Measurements from ENCODE around the gene SVEP1.
"Not testable (repeated sequence)": the region's sequence is repeated elsewhere in the genome, so short reads cannot be mapped to it uniquely, and the experiment has no call there.

SVEP1 gene

DNA sequence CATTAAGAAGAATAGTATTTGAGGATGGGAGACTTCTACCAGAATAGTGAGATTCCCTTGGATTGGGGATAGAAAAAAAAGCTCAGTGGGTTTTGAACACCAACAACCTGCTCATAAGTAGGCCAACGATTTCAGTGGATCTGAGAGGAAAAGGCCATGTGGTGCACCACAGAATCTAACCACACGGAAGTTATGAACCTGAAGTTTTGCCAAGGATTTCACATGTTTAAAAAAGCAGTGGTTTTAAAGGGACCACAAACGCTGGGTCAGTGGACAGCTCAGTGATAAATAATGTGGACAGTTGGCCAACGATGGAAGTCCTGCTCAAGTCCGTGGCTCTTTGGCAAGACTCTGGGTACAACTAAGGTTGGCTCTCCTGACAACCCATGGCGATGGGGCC, 134.6 kb downstream of the SVEP1 start:
- no peak for DNase-seq (ENCODE audit: low spot score)

GRCh38 chr9:110443866-110444220, 135.7 kb downstream of the SVEP1 start:
- no peak for DNase-seq (ENCODE audit: low spot score)

DNA sequence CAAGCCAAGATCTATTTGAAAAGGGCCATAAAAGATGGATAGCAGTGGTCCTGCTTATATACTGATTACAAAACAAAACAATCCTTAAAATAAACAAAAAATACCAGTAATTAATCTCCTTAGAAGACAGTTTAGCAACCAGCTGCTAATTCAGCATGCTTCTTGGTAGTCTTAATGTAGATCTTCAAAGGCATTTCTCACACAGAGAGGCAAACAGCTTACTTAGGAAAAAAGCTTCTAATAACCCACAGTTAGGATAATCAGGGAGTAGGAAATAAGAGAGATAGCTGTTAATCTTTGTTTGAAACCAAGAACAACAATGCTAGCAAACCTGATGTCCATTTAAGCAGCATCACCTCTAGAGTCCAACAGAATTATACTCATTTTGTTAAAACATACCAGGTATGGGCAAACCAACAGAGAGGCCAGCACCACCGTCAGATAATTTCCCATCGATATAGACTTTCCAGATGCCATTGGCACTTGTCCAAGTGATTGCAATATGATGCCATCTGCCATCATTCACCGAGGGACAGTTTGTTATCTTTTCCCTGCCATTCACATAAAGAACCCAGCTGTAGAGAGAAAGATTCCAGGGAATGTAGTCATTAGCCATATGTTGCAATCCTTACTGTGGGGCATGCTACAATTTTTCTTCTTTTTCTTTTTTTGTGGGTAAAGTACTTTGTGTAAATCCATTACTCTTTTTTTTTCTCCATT, 136.2 kb downstream of the SVEP1 start:
- DNase-seq (ENCODE audit: low spot score) = peak; percentile 34

GRCh38 chr9:110440796-110441195, 138.7 kb downstream of the SVEP1 start:
- no peak for DNase-seq (ENCODE audit: low spot score)

DNA sequence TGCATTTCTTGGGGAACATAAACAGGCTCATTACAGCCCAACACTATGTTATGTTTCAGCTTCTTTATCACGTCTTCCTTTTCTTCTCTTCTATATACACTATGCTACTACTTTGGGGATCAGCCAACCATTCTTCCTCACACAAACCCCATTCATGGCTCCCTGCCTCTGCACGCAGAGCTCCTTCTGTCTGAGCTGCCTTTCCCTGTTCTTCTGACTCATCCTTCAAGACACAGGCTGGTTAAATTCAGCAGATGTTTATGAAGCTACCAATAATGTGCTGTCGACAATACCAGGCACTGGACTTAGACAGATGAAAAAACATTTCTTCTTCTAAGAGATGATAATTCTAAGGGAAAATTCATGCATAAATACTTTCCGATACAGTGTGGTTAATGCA, 139.4 kb downstream of the SVEP1 start:
- DNase-seq (ENCODE audit: low spot score) = peak; percentile 17

DNA sequence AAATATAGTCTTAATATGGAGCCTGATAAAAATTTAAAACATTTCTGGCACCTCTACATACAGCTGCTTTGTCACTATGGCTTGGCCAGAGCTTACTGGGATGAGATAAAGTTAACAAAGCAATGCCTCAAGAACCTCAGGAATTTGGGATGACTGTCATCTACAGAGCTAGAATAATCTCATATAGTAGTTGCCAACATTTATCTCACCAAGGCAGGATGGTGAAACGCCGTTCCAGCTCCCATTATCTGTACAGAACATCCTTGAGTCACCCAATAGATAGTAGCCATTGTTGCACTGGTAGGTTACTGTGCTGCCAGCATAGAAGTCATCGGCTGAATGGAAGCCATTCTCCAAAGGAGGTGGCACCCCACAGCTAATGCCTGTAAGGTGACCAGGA, 147.3 kb downstream of the SVEP1 start:
- DNase-seq (ENCODE audit: low spot score) = no peak

DNA sequence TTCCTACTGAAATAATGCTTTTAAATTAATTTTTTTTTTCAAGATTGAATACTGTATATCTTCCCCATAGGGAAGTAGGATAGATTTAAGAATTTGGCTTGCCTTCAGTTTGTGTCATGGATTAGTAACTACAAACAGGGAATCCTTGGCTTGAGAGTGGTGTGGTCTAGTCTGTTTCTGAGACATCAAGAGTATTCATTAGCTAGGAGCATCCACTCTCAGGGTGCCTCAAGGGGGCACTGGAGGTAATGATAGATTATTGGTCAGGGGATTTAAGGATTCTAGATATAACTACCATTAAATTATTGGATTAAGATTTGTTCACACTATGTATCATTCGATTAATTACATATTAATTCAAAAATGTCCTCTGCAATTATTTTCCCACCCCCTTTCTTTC, 150.1 kb downstream of the SVEP1 start:
- no peak for DNase-seq (ENCODE audit: low spot score)

GRCh38 chr9:110427497-110428104, 151.9 kb downstream of the SVEP1 start:
- peak; percentile 68 for DNase-seq (ENCODE audit: low spot score)

- no peak for DNase-seq (ENCODE audit: low spot score)
Observed at GRCh38 chr9:110426052-110426709, 153.4 kb downstream of the SVEP1 start.

- DNase-seq (ENCODE audit: low spot score) = no peak
Observed at GRCh38 chr9:110414471-110414870, 165.1 kb downstream of the SVEP1 start.

DNA sequence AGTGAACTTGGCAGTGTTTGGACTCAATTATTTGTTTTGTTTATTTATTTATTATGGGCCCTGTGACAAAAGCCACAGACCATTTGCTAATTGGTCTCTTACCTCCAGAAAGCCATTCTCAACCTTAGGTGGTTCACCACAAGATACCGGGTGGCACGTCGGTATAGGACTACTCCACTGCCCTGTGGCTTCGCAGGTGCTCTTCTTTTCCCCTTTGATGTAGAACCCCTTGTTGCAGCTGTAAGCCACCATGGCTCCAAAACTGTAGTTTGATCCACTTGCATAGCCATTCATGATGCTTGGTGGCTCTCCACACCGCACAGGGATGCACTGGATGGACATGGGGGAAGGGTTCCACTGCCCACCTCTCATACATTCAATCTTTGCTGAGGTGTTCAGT, 168.6 kb downstream of the SVEP1 start:
- DNase-seq (ENCODE audit: low spot score) = no peak

DNA sequence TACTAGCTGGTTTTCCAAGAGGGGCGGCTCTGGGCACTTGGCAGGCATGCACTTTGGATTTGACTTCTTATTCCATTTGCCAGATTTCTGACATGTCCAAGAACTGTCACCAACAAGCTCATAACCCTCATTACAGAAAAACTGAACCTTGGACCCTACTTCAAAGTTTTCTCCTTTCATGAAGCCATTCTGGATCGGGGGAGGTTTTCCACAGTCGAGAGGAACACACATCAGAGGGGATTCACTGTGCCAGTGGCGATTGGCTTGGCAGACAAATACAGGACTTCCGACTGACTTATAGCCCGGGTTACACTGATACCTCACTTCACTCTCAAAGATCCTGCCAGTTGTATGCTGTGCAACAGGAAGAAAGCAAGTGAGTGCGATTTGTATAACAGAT, 170.9 kb downstream of the SVEP1 start:
- DNase-seq (ENCODE audit: low spot score) = no peak

DNA sequence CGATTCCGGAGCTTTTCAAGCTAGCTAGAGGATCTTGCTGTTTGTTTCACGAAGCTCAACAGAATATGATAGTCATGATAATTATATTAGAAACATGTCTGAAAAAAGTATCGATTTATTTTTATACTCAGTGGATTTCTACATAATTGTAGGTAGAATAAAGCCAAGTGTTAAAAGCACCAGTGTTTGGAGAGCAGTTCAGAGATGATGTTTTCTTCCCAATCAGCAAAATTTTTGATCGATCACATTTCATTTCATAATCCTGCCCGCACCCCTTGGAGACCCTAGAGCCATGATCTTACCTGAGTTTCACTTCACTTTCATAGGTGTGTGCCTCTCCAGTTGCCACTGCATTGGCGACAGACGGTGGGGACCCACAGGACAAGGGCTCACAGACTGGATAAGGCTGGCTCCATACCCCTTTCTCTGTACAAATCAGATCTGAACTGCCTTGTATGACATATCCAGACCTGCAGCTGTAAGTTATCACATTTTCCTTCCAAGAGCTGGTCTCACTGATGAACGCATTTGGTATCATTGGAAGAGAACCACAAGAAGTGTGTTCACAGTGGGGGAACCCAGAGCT, 173.6 kb downstream of the SVEP1 start:
- no peak for DNase-seq (ENCODE audit: low spot score)

- no peak for DNase-seq (ENCODE audit: low spot score)
Observed at GRCh38 chr9:110404473-110404872, 175.1 kb downstream of the SVEP1 start.

DNA sequence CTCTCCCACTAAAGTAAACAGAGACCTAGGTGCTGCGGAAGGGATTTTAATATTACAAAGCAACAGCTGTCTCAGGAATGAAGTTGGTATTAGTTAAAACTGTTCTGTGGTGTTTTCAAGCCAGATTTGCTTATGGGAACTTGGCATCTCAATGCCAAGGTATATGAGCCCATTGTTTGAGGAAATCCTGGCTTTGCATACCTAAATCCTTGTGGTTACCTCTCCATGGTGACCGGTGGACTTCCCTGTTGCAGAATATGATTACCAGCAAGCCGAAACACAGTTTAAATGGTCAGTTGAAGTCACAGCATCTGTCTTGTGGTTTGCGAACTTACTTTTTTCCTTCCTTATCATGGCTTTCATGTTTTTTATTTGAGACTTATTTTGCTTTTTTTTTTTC, 179.6 kb downstream of the SVEP1 start:
- DNase-seq (ENCODE audit: low spot score) = no peak

DNA sequence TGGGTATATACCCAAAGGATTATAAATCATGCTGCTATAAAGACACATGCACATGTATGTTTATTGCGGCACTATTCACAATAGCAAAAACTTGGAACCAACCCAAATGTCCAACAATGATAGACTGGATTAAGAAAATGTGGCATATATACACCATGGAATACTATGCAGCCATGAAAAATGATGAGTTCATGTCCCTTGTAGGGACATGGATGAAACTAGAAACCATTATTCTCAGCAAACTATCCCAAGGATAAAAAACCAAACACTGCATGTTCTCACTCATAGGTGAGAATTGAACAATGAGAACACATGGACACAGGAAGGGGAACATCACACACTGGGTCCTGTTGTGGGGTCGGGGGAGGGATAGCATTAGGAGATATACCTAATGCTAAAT, 180.5 kb downstream of the SVEP1 start:
- not testable (repeated sequence) for DNase-seq (ENCODE audit: low spot score)

- DNase-seq (ENCODE audit: low spot score) = no peak
Observed at GRCh38 chr9:110391826-110392485, 187.6 kb downstream of the SVEP1 start.

DNA sequence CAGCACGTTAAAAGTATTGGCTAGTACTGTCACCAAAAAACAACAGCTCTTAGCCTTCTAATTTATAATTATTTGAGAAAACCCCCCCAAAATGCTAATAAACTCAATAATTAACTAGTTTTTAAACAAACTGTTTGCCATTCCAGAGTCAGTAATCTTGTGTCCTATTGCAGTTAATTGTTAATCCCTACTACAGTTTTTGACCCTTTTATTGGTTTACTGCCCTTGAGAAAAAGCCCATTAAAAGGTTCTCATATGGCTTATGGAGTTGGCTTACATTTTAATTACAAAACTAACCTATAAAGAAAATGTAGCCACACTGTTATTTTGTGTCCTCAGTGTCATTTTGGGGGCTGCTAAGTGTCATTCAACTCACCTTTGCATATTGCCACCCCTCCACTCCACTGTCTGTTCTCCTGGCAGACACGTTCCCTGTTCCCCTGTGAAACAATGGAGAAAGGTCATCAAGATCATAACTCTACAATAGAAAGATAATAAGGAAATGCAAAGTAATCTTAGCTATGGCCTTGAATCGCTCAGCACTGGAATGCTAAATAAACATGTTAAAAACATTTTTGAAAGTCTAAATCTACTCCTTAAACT, 190.3 kb downstream of the SVEP1 start:
- DNase-seq (ENCODE audit: low spot score) = no peak

GRCh38 chr9:110383491-110383890, 196.1 kb downstream of the SVEP1 start:
- no peak for DNase-seq (ENCODE audit: low spot score)

GRCh38 chr9:110382731-110383130, 196.8 kb downstream of the SVEP1 start:
- no peak for DNase-seq (ENCODE audit: low spot score)

GRCh38 chr9:110371411-110372007, 208.0 kb downstream of the SVEP1 start:
- DNase-seq (ENCODE audit: low spot score) = no peak

GRCh38 chr9:110370315-110370714, 209.2 kb downstream of the SVEP1 start:
- no peak for DNase-seq (ENCODE audit: low spot score)
